ES-I3 (cell line): ENCODE data around the gene USP7.

Experiments used
- H3K36me3 ChIP-seq: 2 replicates; pipeline ENCODE4 v1.6.1; 2013; ENCODE audit warnings: mild to moderate bottlenecking, low read length, control low read depth, moderate library complexity; ENCODE audit not compliant: insufficient read depth
- H3K4me1 ChIP-seq: 2 replicates; pipeline ENCODE4 v1.6.1; 2013; ENCODE audit warnings: mild to moderate bottlenecking, control low read depth, low read length; ENCODE audit not compliant: insufficient read depth
- H3K9ac ChIP-seq: 2 replicates; pipeline ENCODE4 v1.6.1; 2013; ENCODE audit warnings: low read depth, mild to moderate bottlenecking, low read length, moderate library complexity
- H3K9me3 ChIP-seq: 2 replicates; pipeline ENCODE4 v1.6.1; 2013; ENCODE audit warnings: mild to moderate bottlenecking, low read length, moderate library complexity; ENCODE audit not compliant: control insufficient read depth, insufficient read depth

The USP7 gene

DNA sequence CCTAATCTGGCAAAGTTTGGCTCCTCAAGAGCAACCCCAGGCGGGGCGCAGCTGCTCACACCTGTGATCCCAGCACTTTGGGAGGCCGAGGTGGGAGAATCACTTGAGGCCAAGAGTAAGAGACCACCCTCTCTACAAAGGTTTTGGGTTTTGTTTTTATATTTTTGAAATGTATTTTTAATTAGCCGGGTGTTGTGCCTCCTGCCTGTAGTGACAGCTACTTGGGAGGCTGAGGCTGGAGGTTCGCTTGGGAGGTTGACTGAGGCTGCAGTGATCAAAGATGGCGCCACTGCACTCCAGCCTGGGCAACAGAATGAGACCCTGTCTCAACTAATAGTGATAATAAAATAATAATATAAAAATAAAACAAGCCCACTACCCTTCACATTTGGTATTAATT is 756 bp upstream of the USP7 start:
- Histone ChIP-seq H3K36me3 (no peaks in the 10 kb centered on the region), H3K4me1 (peaks cover 32% of the 10 kb centered on the region), H3K9me3 (no peaks in the 10 kb centered on the region), H3K9ac (peak overlapping the region; percentile 74)

DNA sequence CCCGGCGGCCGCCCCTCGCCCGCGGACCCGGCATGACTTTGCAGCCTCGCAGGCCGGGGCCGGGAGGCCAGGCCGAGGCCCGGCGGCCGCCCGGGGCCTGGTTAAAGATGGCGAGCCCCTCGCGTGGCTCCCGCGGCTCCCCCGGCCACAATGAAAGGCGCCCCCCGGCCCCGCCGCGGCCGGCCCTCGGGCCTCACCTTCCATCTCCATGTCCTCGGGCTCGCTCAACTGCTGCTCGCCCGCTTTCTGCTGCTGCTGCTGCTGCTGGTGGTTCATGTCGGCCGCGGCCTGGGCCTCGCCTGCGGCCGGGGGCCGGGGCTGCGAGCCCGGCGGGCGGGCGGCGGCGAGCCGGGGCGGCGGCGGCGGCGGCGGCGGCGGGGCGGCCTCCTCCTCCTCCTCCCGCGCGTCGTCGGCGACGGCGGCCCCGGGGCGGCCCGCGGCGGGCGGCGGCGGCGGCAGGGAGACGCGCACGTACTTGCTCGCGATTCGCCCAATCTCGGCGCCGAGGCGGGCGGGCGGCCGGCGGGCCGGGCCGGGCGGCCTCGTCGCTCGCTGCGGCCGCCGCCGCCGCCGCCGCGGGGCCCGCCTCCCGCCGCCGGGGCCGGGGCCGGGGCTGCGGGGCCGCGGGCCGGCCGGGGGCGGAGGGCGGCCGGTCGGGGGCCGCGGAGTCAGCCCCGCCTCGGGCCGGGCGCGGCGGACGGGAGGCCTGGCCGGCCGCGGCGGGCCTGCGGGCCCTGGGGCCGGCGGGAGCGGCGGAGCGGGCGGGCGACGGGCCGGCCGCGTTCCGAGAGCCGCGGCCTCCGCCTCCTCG is 491 bp downstream of the USP7 start:
- H3K36me3 ChIP-seq, result no peaks in the 10 kb centered on the region
- no peaks in the 10 kb centered on the region for H3K9me3 ChIP-seq
- peaks cover 43% of the 10 kb centered on the region for H3K4me1 ChIP-seq
- peak overlapping the region; percentile 78 for H3K9ac ChIP-seq

DNA sequence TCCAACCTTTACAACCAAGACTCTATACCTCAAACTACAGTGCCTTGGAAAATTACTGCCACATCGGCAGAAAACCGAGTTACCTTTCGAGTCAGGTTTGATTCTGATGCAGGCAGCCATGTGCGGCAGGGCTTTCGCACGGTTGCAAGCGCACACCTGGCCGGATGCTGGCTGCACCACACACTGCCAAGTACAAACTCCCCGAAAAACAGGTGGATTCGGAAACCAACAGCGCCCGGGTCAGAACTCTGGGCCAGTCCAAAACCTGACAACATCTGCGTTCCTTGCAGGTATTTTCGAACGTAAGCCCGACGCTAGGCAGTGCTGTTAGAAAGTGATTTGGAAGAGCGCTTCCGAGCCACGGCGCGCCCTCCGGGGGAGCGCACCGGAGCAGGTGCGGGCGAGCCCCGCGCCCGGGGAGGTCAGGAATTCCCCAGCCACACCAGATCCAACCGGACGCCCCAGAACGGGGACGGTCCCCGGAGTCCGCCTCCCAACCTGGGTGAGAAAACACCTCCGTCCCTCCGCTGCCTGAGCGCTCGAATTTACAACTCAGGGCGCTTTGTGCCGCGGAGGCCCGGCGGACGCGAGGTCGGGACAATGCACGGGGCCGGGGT is 1.2 kb downstream of the USP7 start:
- H3K36me3 ChIP-seq, result no peaks in the 10 kb centered on the region
- peaks cover 48% of the 10 kb centered on the region for H3K4me1 ChIP-seq
- no peaks in the 10 kb centered on the region for H3K9me3 ChIP-seq
- peak overlapping the region; percentile 78 for H3K9ac ChIP-seq

DNA sequence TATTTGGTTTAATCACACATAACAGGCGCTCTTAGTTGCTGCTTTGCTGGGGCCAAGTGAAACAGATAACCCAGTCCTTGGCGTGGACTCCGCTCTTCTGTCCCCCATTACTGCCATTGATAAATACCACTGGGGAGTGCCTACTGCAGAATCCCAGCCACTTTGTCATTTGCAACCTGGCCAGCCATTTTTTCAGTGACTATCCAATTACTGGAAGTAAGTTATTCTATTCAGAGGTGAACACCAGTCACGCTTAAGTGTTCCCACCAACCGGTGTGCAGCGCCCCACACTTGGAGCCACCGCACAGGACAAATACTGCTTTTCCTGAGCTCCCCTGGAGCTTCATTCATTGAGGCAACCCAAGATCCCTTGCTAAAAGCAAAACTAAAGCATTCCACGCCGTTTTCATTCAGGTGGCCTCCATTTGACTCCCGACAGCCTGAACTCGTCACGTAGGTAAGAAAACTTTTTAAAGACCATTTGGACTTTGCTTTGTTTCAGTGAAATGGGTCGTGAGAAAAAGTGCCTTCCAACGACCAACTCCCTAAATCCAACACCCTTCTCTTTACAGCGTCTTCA is 1.8 kb downstream of the USP7 start:
- Histone ChIP-seq H3K9ac (peak overlapping the region; percentile 78), H3K9me3 (no peaks in the 10 kb centered on the region), H3K4me1 (peaks cover 48% of the 10 kb centered on the region), H3K36me3 (no peaks in the 10 kb centered on the region)

DNA sequence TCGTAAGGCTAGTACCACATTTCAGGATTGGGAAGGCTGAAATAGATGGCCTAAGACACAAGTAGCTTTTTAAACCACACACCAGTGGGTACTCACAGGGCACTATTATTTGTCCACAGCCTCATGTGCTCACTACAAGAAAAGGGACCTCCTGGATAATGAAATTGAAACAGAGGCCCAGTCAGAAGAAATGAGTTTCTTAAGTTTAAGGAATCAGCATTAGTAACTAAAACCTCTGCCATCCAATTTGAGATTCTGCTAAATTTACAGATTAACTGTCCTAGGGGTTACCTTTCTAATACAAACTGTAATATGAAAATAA is 3.0 kb downstream of the USP7 start:
- Histone ChIP-seq H3K36me3 (no peaks in the 10 kb centered on the region), H3K9me3 (no peaks in the 10 kb centered on the region), H3K9ac (no peak overlapping the region), H3K4me1 (peaks cover 53% of the 10 kb centered on the region)

DNA sequence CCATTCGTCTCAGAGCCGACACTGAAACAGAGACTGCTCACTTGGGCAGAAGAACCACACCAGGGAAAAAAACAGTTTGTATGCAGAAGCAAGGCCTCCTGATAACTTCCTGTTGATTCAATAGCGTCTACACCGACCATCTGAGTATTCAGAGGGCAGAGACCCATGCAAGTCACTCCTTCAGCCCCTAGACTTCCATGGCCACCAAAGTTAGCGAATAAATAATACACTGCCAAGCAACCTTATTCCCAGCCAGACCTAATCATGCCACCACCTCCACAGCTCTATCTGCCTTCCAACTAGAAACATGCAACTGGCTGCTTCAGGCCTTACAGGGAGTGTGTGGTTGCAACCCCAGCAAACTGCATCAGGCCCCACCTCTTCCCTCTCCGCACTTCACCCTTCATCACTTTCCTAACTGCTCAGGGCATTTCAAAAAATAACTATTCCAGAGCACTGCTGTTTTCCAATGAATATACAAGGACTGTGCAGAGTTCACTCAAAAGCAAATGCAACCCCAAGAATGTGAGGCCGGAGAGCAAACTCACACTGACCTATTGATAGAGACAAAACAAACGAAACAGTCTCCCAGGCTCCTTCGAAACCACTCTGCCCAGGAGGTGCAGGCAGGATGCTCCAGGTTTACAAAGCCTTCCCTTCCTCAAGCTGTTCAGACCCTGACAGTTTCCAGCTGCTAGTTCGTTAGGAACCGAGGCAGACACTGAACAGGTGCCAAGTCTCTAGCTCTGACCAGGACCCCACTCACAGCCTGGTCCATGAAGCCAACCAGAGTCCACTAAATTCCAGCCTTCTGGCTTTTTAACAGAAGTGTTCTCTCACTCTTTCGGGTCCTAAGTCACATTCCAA is 3.6 kb downstream of the USP7 start:
- no peak overlapping the region for H3K9ac ChIP-seq
- H3K4me1 ChIP-seq, result peaks cover 51% of the 10 kb centered on the region
- no peaks in the 10 kb centered on the region for H3K36me3 ChIP-seq
- H3K9me3 ChIP-seq, result no peaks in the 10 kb centered on the region

DNA sequence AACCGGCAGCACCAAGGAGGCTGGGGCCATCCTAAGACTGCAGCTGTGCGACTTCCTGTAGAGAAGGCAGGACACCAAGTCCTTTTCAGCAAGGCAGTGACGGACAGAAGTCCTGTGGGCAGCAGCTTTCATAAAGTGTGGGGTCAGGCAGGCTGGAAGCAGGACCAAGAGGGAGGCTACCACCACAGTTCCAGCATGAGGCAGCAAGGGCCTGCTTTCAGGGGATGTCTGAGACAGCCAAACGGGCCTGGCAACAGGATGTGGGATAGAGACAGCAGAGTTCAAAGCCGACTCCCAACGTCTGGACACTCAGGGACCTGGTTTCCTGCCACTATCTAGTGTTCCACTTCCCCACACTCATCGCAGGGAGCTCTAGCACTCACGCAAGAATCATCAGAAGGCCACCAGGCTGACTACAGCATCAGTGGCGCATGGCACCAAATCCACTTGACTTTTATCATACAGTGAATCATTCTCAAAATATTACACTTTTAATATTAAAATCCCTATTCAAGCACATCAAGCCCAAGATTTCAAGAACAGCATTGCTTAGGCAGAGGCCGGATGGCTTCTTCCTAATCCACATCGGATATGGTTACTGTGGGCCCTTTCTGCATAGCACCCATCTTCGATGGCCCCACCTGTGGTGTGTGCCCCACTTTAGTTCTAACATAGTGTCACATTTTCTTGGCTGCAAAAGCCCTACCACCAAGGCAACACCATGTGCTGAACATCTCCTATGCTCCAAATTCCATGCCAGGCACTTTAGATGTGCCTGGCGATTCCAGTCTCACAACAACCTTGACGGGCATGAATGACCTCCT is 5.2 kb downstream of the USP7 start:
- no peak overlapping the region for H3K9ac ChIP-seq
- no peaks in the 10 kb centered on the region for H3K9me3 ChIP-seq
- H3K36me3 ChIP-seq, result no peaks in the 10 kb centered on the region
- peaks cover 51% of the 10 kb centered on the region for H3K4me1 ChIP-seq

DNA sequence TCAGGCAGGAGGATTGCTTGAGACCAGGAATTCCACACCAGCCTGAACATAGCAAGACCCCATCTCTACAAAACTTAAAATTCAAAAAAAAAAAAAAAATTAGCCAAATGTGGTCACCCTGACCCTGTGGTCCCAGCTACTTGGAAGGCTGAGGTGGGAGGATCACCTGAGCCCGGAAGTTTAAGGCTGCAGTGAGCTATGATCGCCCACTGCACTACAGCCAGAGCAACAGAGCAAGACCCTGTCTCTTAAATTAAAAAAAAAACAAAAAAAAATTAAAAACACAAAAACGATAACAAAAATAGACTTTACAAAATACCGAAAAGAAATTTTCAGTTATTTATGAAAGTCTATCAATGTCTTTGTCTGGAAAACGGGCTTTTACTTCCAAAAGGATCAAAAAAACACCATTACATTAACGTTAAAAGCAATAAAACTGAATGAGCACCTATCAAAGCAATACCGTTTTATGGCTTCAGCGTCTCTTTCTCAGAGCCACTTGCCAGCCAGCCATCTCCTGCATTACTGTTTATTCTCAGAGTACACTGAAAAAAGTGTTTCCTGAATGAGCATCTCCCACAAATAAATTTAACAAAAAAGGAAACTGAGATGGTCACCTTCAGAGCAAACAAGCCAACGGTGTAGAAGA is 6.1 kb downstream of the USP7 start:
- Histone ChIP-seq H3K4me1 (peaks cover 58% of the 10 kb centered on the region), H3K36me3 (no peaks in the 10 kb centered on the region), H3K9ac (no peak overlapping the region), H3K9me3 (no peaks in the 10 kb centered on the region)

DNA sequence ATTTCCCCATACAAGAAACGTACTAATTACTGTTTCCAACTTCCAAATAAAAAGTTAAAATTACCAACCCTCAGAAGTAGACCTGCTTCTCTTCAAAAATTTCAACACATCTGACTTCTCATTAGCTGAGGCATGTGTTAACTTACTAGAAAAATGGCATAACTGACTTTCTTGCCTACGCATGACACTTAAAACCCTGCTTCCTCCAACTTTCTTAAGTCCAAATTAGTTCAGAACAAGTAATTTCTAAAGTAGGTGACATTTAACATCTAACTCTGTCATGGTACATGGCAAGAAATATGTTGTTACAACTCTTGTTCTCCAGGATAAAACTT is 6.7 kb downstream of the USP7 start:
- peaks cover 64% of the 10 kb centered on the region for H3K4me1 ChIP-seq

DNA sequence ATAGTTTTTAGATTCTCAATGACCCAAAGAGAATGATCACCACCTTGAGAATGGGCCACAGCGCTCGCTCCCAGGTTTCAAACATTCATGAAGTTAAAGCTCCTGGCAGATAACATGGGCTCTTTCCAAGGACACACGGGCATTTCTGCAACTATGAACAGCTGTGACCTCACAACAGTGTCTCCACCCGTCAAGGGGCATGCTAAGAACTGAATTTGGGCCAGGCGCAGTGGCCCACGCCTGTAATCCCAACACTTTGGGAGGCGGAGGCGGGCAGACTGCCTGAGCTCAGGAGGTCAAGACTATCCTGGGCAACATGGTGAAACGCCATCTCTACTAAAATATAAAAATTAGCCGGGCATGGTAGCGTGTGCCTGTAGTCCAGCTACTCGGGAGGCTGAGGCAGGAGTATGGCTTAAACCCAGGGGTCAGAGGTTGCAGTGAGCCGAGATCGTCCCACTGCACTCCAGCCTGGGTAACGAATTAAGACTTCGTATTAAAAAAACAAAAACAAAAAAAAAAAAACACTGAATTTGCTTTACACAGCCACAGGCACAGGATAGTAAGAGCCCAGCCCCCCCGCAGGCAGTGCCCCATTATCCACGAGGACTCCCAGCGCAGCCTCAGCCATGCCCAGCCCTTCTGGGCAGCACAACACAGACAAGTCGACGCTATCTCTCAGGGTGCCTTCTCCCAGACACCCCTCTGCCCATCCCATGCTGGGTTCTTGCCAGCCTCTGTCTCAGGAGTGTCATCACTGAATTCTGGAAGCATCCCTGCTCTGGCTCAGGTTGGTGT is 7.2 kb downstream of the USP7 start:
- no peaks in the 10 kb centered on the region for H3K36me3 ChIP-seq
- peaks cover 70% of the 10 kb centered on the region for H3K4me1 ChIP-seq
- H3K9ac ChIP-seq, result no peak overlapping the region
- no peaks in the 10 kb centered on the region for H3K9me3 ChIP-seq

More for the DNA sequence above, 6.7 kb downstream of the USP7 start:
- Histone ChIP-seq H3K9ac (no peak overlapping the region), H3K9me3 (no peaks in the 10 kb centered on the region), H3K36me3 (no peaks in the 10 kb centered on the region)

DNA sequence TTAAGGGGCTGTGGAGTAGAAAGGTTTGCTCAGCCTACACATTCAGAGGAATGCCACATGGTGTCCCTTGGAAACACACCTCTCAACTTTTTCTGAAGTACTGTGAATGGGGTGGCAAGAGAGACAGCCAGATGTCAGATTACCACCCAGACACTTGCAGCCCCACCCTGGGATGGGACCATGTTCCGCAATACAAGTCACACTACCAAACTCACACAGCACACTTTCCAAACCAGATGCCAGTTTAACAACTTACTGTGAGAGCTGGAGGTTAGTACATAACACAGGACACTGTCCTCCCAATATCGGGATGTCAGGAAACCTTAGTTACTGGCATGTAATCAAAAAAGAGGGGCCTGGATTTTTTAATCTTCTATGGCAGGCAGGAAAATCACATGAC is 7.9 kb downstream of the USP7 start:
- Histone ChIP-seq H3K36me3 (no peaks in the 10 kb centered on the region), H3K4me1 (peaks cover 74% of the 10 kb centered on the region), H3K9ac (no peak overlapping the region), H3K9me3 (no peaks in the 10 kb centered on the region)

DNA sequence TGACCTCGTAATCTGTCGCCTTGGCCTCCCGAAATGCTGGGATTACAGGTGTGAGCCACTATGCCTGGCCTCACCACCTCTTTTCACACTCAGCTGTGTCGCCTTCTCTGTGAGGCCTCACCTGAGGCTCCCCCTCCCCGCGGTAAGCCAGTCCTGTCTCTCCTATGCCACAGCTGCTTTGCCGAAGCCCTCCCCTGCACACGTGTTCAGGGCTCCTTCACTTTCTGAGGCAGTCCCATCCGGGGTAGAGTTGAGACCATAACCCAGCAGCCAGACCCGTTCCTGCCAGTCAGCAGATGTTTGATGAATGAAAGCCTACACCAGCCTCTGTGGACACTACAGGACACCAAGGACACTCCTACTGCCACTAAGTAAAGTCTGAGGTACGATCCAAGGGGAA is 10.6 kb downstream of the USP7 start:
- peaks cover 57% of the 10 kb centered on the region for H3K4me1 ChIP-seq
- H3K9me3 ChIP-seq, result no peaks in the 10 kb centered on the region
- H3K36me3 ChIP-seq, result no peaks in the 10 kb centered on the region
- no peak overlapping the region for H3K9ac ChIP-seq

DNA sequence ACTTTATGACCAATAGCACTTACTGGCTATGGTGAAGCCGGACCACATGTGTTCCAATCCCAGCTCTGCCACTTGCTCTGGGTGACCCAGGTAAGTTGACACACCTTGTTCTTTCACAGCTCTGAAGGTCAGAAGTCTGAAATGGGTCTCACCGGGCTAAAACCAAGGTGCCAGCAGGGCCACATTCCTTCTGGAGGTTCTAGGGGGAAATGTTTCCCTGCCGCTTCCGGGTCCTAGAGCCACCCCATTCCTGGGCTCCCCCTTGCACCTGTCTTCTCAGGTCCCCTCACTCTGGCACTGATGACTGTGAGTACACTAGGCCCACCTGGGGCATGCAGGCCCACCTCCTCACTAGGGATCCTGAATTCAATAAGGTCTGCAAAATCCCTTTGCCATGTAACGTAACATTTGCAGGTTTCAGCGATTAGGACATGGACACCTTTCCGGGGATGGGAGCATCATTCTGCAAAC is 11.4 kb downstream of the USP7 start:
- Histone ChIP-seq H3K9ac (no peak overlapping the region), H3K4me1 (peaks cover 49% of the 10 kb centered on the region), H3K36me3 (no peaks in the 10 kb centered on the region), H3K9me3 (no peaks in the 10 kb centered on the region)
